Stimulated activated memory B cell treated with anti-CD40 and anti-IgM and Interleukin-4, amounts not matched to agents 10 μg/mL and 1 μg/mL and 100 μg/mL, for 72 hours (primary cell): ENCODE results near the gene ADIRF.

Experiments used
- ATAC-seq: fragments of 150-1000 bp; cut with Tn5 transposase; 2 replicates; pipeline ENCODE4 v1.10.0; 2021
- H3K27ac Mint-ChIP-seq: one replicate; pipeline ENCODE4 v1.8.0; 2022; ENCODE audit warnings: mild to moderate bottlenecking, mixed read lengths
- H3K27me3 Mint-ChIP-seq: one replicate; pipeline ENCODE4 v1.8.0; 2022; ENCODE audit warnings: mixed read lengths
- H3K36me3 Mint-ChIP-seq: one replicate; pipeline ENCODE4 v1.8.0; 2022; ENCODE audit warnings: mixed read lengths
- H3K4me1 Mint-ChIP-seq: one replicate; pipeline ENCODE4 v1.8.0; 2022; ENCODE audit warnings: mixed read lengths
- H3K4me3 Mint-ChIP-seq: one replicate; pipeline ENCODE4 v1.8.0; 2022; ENCODE audit warnings: mild to moderate bottlenecking, moderate library complexity, mixed read lengths
- H3K9me3 Mint-ChIP-seq: one replicate; pipeline ENCODE4 v1.8.0; 2022; ENCODE audit warnings: mixed read lengths

ADIRF gene

DNA sequence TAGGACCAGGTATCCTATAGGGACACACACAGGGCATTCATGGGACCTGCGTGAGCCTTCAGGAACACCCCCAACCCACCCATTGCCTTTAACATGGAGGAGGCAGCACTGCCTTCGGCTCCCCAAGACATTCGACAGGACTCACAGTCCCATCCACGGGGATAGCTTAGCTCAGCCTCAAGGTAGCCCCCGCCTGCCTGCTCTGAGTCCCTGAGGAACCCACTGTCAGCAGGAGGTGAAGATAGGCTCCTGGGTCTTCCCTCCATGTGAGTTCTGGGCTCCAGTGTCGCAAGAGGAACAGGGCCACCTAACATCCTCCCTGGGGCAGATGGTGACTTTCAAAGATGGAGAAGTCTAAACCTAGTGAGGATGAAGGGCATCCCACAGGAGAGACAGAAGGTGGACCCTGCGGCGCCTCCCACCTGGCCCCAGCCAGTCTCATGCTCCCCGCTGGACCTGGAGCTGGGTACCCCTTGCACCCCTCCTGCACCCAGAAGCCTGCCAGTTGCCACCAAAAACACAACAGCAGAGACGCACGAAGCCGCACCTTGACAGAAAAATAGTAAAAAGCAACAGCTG lies 4.9 kb upstream of the ADIRF start:
- Mint-ChIP-seq H3K36me3 (no peaks in the 10 kb centered on the region), H3K9me3 (no peaks in the 10 kb centered on the region), H3K4me3 (no peak overlapping the region), H3K4me1 (peaks cover 33% of the 10 kb centered on the region), H3K27me3 (no peaks in the 10 kb centered on the region), H3K27ac (no peak overlapping the region)
- ATAC-seq: no peak

DNA sequence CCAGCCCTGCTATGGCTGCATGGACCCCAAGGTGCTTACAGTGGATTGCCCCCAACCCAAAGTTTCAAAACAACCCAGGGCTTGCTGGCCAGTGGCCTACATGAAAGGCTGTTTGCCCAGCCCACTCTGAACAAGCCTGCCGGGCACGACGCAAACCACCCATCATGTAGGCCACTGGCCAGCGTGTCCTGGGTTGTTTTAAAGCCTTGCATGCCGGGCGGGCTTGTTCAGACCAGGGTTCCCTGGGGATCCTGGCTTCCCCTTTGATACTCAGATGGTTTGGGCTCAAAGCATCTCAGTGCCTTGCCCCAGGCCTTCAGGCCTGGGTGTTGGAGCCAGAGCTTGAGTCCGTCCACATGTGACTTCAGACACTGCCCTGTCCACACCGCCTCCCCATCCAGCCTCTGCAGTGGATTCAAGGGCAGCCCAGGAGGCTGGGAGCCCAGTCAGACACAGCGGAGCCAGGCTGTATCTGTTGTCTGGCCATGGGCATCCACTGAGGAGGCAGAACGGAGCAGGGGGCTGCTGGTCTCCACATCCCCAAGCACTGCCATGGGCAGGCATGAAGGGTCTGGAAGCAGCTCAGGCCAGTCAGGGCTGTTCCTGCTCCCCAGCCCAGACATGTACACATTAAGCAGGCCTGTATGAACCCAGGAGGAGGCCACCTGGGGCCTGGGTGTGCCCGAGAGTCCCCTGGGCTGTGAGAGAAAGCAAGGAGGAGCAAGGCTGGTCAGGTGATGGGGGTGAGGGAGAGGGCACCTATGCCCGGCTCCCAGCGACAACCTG lies 4.0 kb upstream of the ADIRF start:
- no peak overlapping the region for H3K27ac Mint-ChIP-seq
- no peak for ATAC-seq
- no peaks in the 10 kb centered on the region for H3K9me3 Mint-ChIP-seq
- peaks cover 33% of the 10 kb centered on the region for H3K4me1 Mint-ChIP-seq
- no peak overlapping the region for H3K4me3 Mint-ChIP-seq
- H3K27me3 Mint-ChIP-seq: no peaks in the 10 kb centered on the region
- H3K36me3 Mint-ChIP-seq: no peaks in the 10 kb centered on the region

- ATAC-seq: no peak
- H3K4me3 Mint-ChIP-seq: no peak overlapping the region
- no peaks in the 10 kb centered on the region for H3K36me3 Mint-ChIP-seq
- no peak overlapping the region for H3K27ac Mint-ChIP-seq
- H3K27me3 Mint-ChIP-seq: no peaks in the 10 kb centered on the region
- H3K9me3 Mint-ChIP-seq: no peaks in the 10 kb centered on the region
- H3K4me1 Mint-ChIP-seq: peaks cover 33% of the 10 kb centered on the region
Observed at GRCh38 chr10:86964847-86965190, 3.5 kb upstream of the ADIRF start.

DNA sequence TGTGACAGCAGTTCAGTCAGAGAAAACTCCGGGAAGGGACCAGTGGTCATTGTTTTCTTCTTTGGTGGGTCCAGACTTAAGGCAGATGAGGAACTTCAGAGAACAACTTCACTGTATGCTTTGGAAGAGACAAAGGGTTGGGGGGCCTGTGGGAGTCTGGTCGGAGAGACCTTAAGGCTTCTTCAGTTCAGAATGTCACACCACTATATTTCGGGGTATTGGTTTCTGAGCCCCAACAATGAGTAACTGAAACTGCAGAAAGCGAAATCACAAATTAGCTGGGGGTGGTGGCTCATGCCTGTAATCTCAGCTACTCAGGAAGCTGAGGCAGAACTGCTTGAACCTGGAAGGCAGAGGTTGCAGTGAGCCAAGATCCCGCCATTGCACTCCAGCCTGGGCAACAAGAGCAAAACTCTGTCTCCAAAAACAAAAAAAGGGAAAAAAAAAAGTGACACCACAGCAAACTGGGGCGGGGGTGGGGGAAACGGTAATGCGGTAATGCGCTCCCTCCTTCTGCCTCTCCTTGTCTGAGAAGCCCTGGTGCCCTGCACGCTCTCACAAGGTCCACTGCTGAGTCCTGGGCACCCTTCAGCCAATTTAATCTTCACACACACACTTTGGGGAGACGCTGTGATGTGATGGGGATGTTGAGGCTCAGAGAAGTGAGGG lies 2.2 kb upstream of the ADIRF start:
- H3K4me3 Mint-ChIP-seq: peak overlapping the region; percentile 70
- H3K27me3 Mint-ChIP-seq: no peaks in the 10 kb centered on the region
- H3K4me1 Mint-ChIP-seq: peaks cover 33% of the 10 kb centered on the region
- ATAC-seq: peak; percentile 27
- H3K36me3 Mint-ChIP-seq: no peaks in the 10 kb centered on the region
- no peaks in the 10 kb centered on the region for H3K9me3 Mint-ChIP-seq
- peak overlapping the region; percentile 79 for H3K27ac Mint-ChIP-seq

GRCh38 chr10:86967481-86967941 lies 771 bp upstream of the ADIRF start:
- H3K4me3 Mint-ChIP-seq: no peak overlapping the region
- no peaks in the 10 kb centered on the region for H3K36me3 Mint-ChIP-seq
- ATAC-seq: no peak
- H3K4me1 Mint-ChIP-seq: peaks cover 40% of the 10 kb centered on the region
- H3K9me3 Mint-ChIP-seq: no peaks in the 10 kb centered on the region
- H3K27ac Mint-ChIP-seq: no peak overlapping the region
- no peaks in the 10 kb centered on the region for H3K27me3 Mint-ChIP-seq

DNA sequence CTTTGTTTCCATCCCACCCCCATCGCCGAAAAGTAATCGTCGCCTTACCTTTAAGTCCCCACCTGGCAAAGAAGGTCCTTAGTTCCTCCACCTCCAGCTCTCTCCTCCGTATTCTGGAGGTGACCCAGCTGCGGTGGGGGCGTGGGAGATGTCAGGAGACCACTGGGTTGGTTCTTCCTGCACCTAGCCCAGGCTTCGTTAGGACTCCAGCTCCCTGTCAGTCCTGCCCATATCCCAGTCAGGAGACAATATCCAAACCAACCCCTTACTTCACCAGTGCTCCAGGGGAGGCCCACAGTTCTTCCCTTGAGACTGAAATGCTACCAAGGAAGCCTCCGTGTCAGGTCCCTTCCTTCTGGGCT lies 693 bp downstream of the ADIRF start:
- no peaks in the 10 kb centered on the region for H3K27me3 Mint-ChIP-seq
- no peaks in the 10 kb centered on the region for H3K9me3 Mint-ChIP-seq
- H3K4me1 Mint-ChIP-seq: peaks cover 40% of the 10 kb centered on the region
- ATAC-seq: no peak
- no peak overlapping the region for H3K27ac Mint-ChIP-seq
- peak overlapping the region; percentile 15 for H3K4me3 Mint-ChIP-seq
- no peaks in the 10 kb centered on the region for H3K36me3 Mint-ChIP-seq

DNA sequence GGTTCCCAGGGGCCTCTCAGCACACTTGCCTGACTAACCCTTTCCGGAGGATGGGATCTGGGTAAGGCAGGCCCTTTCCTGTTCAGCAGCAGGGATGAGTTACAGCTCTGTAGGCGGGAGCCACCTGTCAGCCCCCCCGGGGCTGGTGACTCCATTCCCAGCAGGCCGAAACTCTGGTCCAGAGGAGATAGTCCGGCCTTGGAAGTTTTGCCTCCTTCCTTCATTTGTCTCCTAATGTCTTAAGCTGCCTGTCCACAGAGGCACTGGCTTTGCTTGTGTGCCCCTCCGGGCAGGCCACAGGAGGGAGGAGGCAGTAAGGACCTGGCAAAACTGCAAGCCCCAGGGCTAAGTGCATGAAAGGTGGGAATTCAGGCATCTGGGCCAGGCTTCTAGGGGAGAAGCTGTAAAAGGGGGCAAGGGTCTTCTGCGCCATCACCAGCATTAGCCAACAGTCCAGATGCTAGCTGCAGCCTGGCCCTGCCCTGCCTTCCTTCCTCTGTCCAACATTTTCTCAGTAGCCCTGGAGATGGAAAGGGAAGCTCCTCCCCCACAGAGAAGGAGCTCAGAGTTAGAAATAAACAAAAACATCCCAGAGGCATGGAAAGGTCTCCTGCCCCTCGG lies 1.2 kb downstream of the ADIRF start:
- Mint-ChIP-seq H3K9me3 (no peaks in the 10 kb centered on the region), H3K4me3 (no peak overlapping the region), H3K36me3 (no peaks in the 10 kb centered on the region), H3K4me1 (peaks cover 36% of the 10 kb centered on the region), H3K27me3 (no peaks in the 10 kb centered on the region), H3K27ac (no peak overlapping the region)
- ATAC-seq: no peak

GRCh38 chr10:86970162-86970981 lies 2.1 kb downstream of the ADIRF start:
- no peaks in the 10 kb centered on the region for H3K36me3 Mint-ChIP-seq
- peak overlapping the region; percentile 83 for H3K4me3 Mint-ChIP-seq
- peaks cover 28% of the 10 kb centered on the region for H3K4me1 Mint-ChIP-seq
- ATAC-seq: no peak
- H3K9me3 Mint-ChIP-seq: no peaks in the 10 kb centered on the region
- H3K27me3 Mint-ChIP-seq: no peaks in the 10 kb centered on the region
- H3K27ac Mint-ChIP-seq: peak overlapping the region; percentile 83

DNA sequence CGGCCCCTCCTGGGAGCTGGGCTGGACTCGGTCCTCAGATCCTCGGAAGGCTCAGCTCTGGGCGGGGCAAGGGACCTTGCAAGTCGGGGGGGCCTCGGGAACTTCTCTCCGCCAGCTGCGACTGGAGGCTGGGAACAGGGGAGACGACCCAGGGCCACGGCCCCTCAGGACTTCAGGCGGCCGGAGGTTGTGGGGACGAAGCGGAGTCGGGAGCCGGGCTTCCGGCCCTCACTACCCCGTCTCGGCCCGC lies 2.6 kb downstream of the ADIRF start:
- Mint-ChIP-seq H3K4me1 (peaks cover 23% of the 10 kb centered on the region), H3K27me3 (no peaks in the 10 kb centered on the region)
- ATAC-seq: no peak

DNA sequence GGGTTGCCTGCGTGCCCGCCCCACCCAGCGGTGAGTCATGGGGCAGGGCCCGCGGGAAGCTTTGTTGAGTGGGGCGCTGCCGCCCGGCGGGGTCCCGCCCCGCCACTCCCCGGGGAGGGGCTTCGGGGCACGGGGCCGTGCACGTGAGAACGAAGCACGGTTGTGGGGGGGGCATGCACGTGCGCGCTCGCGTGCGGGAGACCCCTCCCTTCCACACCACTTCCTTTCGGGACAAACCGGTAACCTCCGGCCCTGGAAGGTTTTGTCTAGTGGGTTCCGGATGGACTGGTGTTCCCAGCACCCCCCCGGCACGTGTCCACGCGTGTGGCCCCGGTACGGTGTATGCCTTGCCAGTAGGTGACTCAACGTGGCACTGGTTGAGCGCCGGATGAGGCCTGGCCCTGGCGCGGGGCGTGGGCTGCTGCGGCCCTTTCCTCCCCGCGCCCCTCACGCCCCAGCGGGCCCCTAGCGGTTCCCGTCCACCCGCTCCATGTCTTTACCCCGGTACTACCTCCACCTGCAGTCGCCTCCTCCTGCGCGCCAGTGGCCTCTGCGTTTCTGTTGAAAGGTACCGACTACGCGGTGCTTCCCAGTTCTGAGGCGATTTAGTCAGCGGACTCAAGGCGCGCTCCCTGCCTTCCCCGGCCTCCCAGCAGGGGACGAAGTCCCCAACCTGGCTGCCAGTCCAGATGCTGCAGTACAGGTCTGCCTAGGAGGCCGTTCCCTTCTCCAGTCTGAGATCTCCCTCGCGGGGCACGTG lies 3.1 kb downstream of the ADIRF start:
- no peaks in the 10 kb centered on the region for H3K27me3 Mint-ChIP-seq
- H3K36me3 Mint-ChIP-seq: no peaks in the 10 kb centered on the region
- peak; percentile 93 for ATAC-seq
- no peaks in the 10 kb centered on the region for H3K9me3 Mint-ChIP-seq
- H3K4me1 Mint-ChIP-seq: peaks cover 18% of the 10 kb centered on the region
- H3K4me3 Mint-ChIP-seq: peak overlapping the region; percentile 83
- H3K27ac Mint-ChIP-seq: peak overlapping the region; percentile 83

More for the DNA sequence above, 2.6 kb downstream of the ADIRF start:
- H3K4me3 Mint-ChIP-seq: peak overlapping the region; percentile 83
- no peaks in the 10 kb centered on the region for H3K9me3 Mint-ChIP-seq
- peak overlapping the region; percentile 83 for H3K27ac Mint-ChIP-seq
- no peaks in the 10 kb centered on the region for H3K36me3 Mint-ChIP-seq

DNA sequence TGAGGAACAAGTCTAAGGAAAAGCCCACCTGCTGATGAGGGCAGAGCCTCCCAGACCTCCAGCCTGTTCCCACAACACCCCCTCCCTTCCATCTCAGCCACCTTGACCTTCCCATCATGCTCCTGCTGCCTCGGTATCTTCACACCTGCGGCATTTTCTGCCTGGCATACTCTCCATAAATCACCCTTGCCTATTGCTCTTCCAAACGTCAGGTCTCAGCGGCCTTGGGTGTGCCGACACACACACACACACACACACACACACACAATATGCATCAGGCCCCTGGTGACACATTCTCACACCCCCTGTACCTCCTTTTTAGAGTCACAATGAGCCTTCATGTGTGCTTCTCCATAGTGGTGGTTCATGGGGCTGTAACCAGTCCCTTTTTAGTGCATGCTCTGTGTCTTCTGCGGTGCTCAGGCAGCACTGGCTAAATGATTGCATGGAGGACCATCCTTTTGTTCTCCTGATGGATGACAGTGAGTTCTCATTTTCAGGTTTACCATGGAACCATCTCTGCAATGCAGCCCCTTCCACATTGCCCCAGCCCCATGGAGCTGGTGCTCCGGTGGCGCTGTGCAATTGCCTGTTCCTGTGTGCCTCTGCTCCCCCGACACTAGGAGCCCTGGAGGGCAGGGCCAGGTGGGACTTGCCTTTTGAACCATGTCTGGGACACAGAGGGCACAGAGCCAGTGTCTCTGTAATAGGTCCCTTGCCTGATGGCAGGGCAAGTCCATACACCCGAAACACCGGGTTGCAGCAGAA lies 4.5 kb downstream of the ADIRF start:
- no peaks in the 10 kb centered on the region for H3K36me3 Mint-ChIP-seq
- H3K4me1 Mint-ChIP-seq: peaks cover 13% of the 10 kb centered on the region
- H3K4me3 Mint-ChIP-seq: no peak overlapping the region
- no peaks in the 10 kb centered on the region for H3K27me3 Mint-ChIP-seq
- H3K9me3 Mint-ChIP-seq: no peaks in the 10 kb centered on the region
- no peak for ATAC-seq
- H3K27ac Mint-ChIP-seq: peak overlapping the region; percentile 34

- Mint-ChIP-seq H3K4me3 (no peak overlapping the region), H3K27me3 (no peaks in the 10 kb centered on the region), H3K9me3 (no peaks in the 10 kb centered on the region), H3K36me3 (no peaks in the 10 kb centered on the region), H3K4me1 (peaks cover 13% of the 10 kb centered on the region), H3K27ac (no peak overlapping the region)
- no peak for ATAC-seq
Observed at GRCh38 chr10:86974484-86974883, 6.2 kb downstream of the ADIRF start.

GRCh38 chr10:86976362-86977056 lies 8.2 kb downstream of the ADIRF start:
- ATAC-seq: no peak
- no peaks in the 10 kb centered on the region for H3K36me3 Mint-ChIP-seq
- H3K27me3 Mint-ChIP-seq: no peaks in the 10 kb centered on the region
- H3K4me1 Mint-ChIP-seq: peaks cover 12% of the 10 kb centered on the region
- H3K9me3 Mint-ChIP-seq: no peaks in the 10 kb centered on the region
- no peak overlapping the region for H3K27ac Mint-ChIP-seq
- no peak overlapping the region for H3K4me3 Mint-ChIP-seq
